ENCODE data around the gene NDUFS7. TPM values are rescaled to one million over a fixed set of nuclear protein-coding genes. Genes with fewer than 3 reads are reported as not detected.
"Not testable (repeated sequence)": the region's sequence is repeated elsewhere in the genome, so short reads cannot be mapped to it uniquely, and the experiment has no call there.

NDUFS7 gene
- polyA plus RNA-seq, 1 experiment, result 59.6 TPM

GRCh38 chr19:1435378-1435989 lies 51.8 kb downstream of the NDUFS7 start:
- Histone ChIP-seq H3K36me3 (ENCODE audit: control insufficient read depth, insufficient read depth, low read length) (peaks cover 44% of the 10 kb centered on the region), H3K27me3 (ENCODE audit: control insufficient read depth, insufficient read depth, low read length) (no peaks in the 10 kb centered on the region), H3K4me3 (ENCODE audit: low read depth, low read length) (no peak overlapping the region)
- no peak for DNase-seq (ENCODE audit: low read depth)
- CTCF ChIA-PET, result interaction anchor here (2.4 kb wide), 1 partner anchor 9 kb away, joined by 11 read pairs; no protein-coding TSS in a partner anchor
- POLR2A ChIA-PET, result no interaction called here
- TF ChIP-seq CTCF (IDR thresholded peaks at IDR 0.05; ENCODE audit: insufficient read depth, low read depth, low read length), result no peak

GRCh38 chr19:1437609-1438008 lies 53.9 kb downstream of the NDUFS7 start:
- no peak for DNase-seq (ENCODE audit: low read depth)
- ChIA-PET CTCF (interaction anchor here (0.9 to 1.8 kb wide), 6 partner anchors 10 to 55 kb away, joined by 4 to 8 read pairs (median 6); no protein-coding TSS in a partner anchor), POLR2A (no interaction called here)
- no peak overlapping the region for H3K4me3 ChIP-seq (ENCODE audit: low read depth, low read length)
- no peaks in the 10 kb centered on the region for H3K27me3 ChIP-seq (ENCODE audit: control insufficient read depth, insufficient read depth, low read length)
- no peak for TF ChIP-seq CTCF (IDR thresholded peaks at IDR 0.05; ENCODE audit: insufficient read depth, low read depth, low read length)
- peaks cover 46% of the 10 kb centered on the region for H3K36me3 ChIP-seq (ENCODE audit: control insufficient read depth, insufficient read depth, low read length)

- DNase-seq (ENCODE audit: low read depth), result peak; percentile 72
- H3K4me3 ChIP-seq (ENCODE audit: low read depth, low read length), result peak within 1 kb of the TSS; percentile 87
- POLR2A ChIA-PET, result no interaction called here
- H3K27me3 ChIP-seq (ENCODE audit: control insufficient read depth, insufficient read depth, low read length), result no peaks in the 10 kb centered on the region
- H3K36me3 ChIP-seq (ENCODE audit: control insufficient read depth, insufficient read depth, low read length), result peaks cover 40% of the 10 kb centered on the region
- CTCF ChIA-PET, result interaction anchor here (0.9 to 1.8 kb wide), 5 partner anchors 11 to 56 kb away, joined by 4 to 8 read pairs (median 6); no protein-coding TSS in a partner anchor
- peak; percentile 95 for TF ChIP-seq CTCF (IDR thresholded peaks at IDR 0.05; ENCODE audit: insufficient read depth, low read depth, low read length)
Observed at GRCh38 chr19:1438035-1438932, 54.6 kb downstream of the NDUFS7 start, which contains the start of gene RPS15. Gene RPS15, plus strand, starts transcription at chr19:1438396. Its CDS starts 30 bp downstream, at chr19:1438426.

- ChIA-PET POLR2A (no interaction called here), CTCF (no interaction called here)
- H3K4me3 ChIP-seq (ENCODE audit: low read depth, low read length), result peak overlapping the region; percentile 87
- H3K36me3 ChIP-seq (ENCODE audit: control insufficient read depth, insufficient read depth, low read length), result peaks cover 33% of the 10 kb centered on the region
- no peak for DNase-seq (ENCODE audit: low read depth)
- no peak for TF ChIP-seq CTCF (IDR thresholded peaks at IDR 0.05; ENCODE audit: insufficient read depth, low read depth, low read length)
- no peaks in the 10 kb centered on the region for H3K27me3 ChIP-seq (ENCODE audit: control insufficient read depth, insufficient read depth, low read length)
Observed at GRCh38 chr19:1438933-1439354, 55.2 kb downstream of the NDUFS7 start.

GRCh38 chr19:1439525-1440417 lies 56.1 kb downstream of the NDUFS7 start:
- Histone ChIP-seq H3K4me3 (ENCODE audit: low read depth, low read length) (peak overlapping the region; percentile 87), H3K36me3 (ENCODE audit: control insufficient read depth, insufficient read depth, low read length) (peaks cover 27% of the 10 kb centered on the region)
- H3K27me3 ChIP-seq (ENCODE audit: control insufficient read depth, insufficient read depth, low read length); DNase-seq (ENCODE audit: low read depth); POLR2A ChIA-PET; CTCF ChIA-PET: not testable (repeated sequence)
